Measurements from ENCODE around the gene ZDHHC7. TPM values are rescaled to one million over a fixed set of nuclear protein-coding genes. Genes with fewer than 3 reads are reported as not detected.

Gene ZDHHC7
- polyA plus RNA-seq, 2 of the 4 experiments (the other 2 are of a cell fraction) = 42.3 to 58.0 TPM

GRCh38 chr16:84942786-84943185 lies 68.5 kb downstream of the ZDHHC7 start:
- Histone ChIP-seq H3K4me2 (no peak overlapping the region), H3K4me1 (no peaks in the 10 kb centered on the region), H3K4me3 (no peak overlapping the region), H3K9me3 (no peaks in the 10 kb centered on the region), H3K27ac (no peak overlapping the region)
- TF ChIP-seq CBX8 (IDR thresholded peaks at IDR 0.05) (no peak), CEBPB (IDR thresholded peaks at IDR 0.05) (no peak), KDM5A (IDR thresholded peaks at IDR 0.05) (no peak), SMC3 (IDR thresholded peaks at IDR 0.05) (no peak), ELK1 (IDR thresholded peaks at IDR 0.05; ENCODE audit: low read depth, low read length) (no peak), ZSCAN20 (CRISPR knock-in tag; IDR thresholded peaks at IDR 0.05) (no peak)
- WGBS (ENCODE audit: missing lambda C conversion rate) = 43% methylated on average over 4 of the region's 4 CpGs
- ATAC-seq = no peak
- no peak for DNase-seq (ENCODE audit: low read depth in 1 of 2, low spot score in 1 of 2)
- POLR2A ChIA-PET = no interaction called here
- no peak for FAIRE-seq
- CTCF ChIA-PET = interaction anchor here (0.8 to 7.1 kb wide), 4 partner anchors 9 to 17 kb away, joined by 3 to 34 read pairs (median 5); no protein-coding TSS in a partner anchor

GRCh38 chr16:84941921-84942320 lies 69.4 kb downstream of the ZDHHC7 start:
- H3K4me1 ChIP-seq = no peaks in the 10 kb centered on the region
- no peaks in the 10 kb centered on the region for H3K9me3 ChIP-seq
- no peak overlapping the region for H3K27ac ChIP-seq
- TF ChIP-seq PBX3 (IDR thresholded peaks at IDR 0.05) = no peak
- no peak for TF ChIP-seq HMGXB4 (CRISPR knock-in tag; IDR thresholded peaks at IDR 0.05; ENCODE audit: borderline replicate concordance)
- no peak for TF ChIP-seq TP53 (CRISPR knock-in tag; IDR thresholded peaks at IDR 0.05)
- no peak for TF ChIP-seq RNF2 (IDR thresholded peaks at IDR 0.05; ENCODE audit: borderline replicate concordance, low read depth)
- no peak for TF ChIP-seq CEBPB (IDR thresholded peaks at IDR 0.05)
- TF ChIP-seq SMC3 (IDR thresholded peaks at IDR 0.05) = no peak
- no peak for TF ChIP-seq ZNF302 (CRISPR knock-in tag; IDR thresholded peaks at IDR 0.05)
- no peak for TF ChIP-seq NR3C1 (IDR thresholded peaks at IDR 0.05)
- TF ChIP-seq HDAC2 (IDR thresholded peaks at IDR 0.05) = no peak
- no peak for TF ChIP-seq MAFK (IDR thresholded peaks at IDR 0.05; ENCODE audit: partially characterized antibody)
- no peak for TF ChIP-seq HEYL (CRISPR knock-in tag; IDR thresholded peaks at IDR 0.05)
- TF ChIP-seq RFX5 (IDR thresholded peaks at IDR 0.05) = no peak
- no peak for TF ChIP-seq POLR2AphosphoS2 (conservative IDR thresholded peaks at IDR 0.05; ENCODE audit: low read length)
- TF ChIP-seq USF2 (IDR thresholded peaks at IDR 0.05) = no peak
- TF ChIP-seq RCOR1 (IDR thresholded peaks at IDR 0.05; ENCODE audit: low read depth, low read length) = no peak
- ChIA-PET CTCF (interaction anchor here (1.1 to 7.1 kb wide), 5 partner anchors 8 to 187 kb away, joined by 3 to 42 read pairs (median 3); no protein-coding TSS in a partner anchor), POLR2A (no interaction called here)
- H3K4me2 ChIP-seq = no peak overlapping the region
- FAIRE-seq = no peak
- peak in 1 of 2 experiments; percentile 47; a peak in 2 of 6 replicates for ATAC-seq
- H3K4me3 ChIP-seq = no peak overlapping the region
- DNase-seq (ENCODE audit: low read depth in 1 of 2, low spot score in 1 of 2) = no peak
- WGBS (ENCODE audit: missing lambda C conversion rate) = 66% methylated on average over 10 of the region's 10 CpGs
